Stimulated activated CD4-positive, alpha-beta T cell treated with anti-CD3 and anti-CD28 coated beads, Interleukin-1b, Interleukin-23, amount 100 ng/mL, for 1 hour (primary cell): ENCODE results near the gene RAPGEF5.
"Not testable (repeated sequence)": the region's sequence is repeated elsewhere in the genome, so short reads cannot be mapped to it uniquely, and the experiment has no call there.

Experiments used
- DNase-seq, 2 donors: peaks; one replicate each; pipeline ENCODE4 v3.0.0-alpha.2; 2020; ENCODE audit warnings: low read depth in 2 of 2

Gene RAPGEF5

GRCh38 chr7:22087861-22088260 is 269.1 kb downstream of the RAPGEF5 start:
- DNase-seq = no peak

GRCh38 chr7:22083704-22084240 is 273.2 kb downstream of the RAPGEF5 start:
- DNase-seq = no peak

GRCh38 chr7:22082886-22083703 is 273.9 kb downstream of the RAPGEF5 start:
- DNase-seq = peak; percentile 41 to 66

GRCh38 chr7:22082553-22082885 is 274.4 kb downstream of the RAPGEF5 start:
- DNase-seq = no peak

GRCh38 chr7:22080219-22080618 is 276.7 kb downstream of the RAPGEF5 start:
- DNase-seq = not testable (repeated sequence)

GRCh38 chr7:22078872-22079271 is 278.1 kb downstream of the RAPGEF5 start:
- DNase-seq = not testable (repeated sequence)

- no peak for DNase-seq
These were observed 281.4 kb downstream of the RAPGEF5 start for GRCh38 chr7:22075561-22075960.

GRCh38 chr7:22074897-22075296 is 282.1 kb downstream of the RAPGEF5 start:
- no peak for DNase-seq
